ENCODE measurements around the gene ATXN1.

DNA sequence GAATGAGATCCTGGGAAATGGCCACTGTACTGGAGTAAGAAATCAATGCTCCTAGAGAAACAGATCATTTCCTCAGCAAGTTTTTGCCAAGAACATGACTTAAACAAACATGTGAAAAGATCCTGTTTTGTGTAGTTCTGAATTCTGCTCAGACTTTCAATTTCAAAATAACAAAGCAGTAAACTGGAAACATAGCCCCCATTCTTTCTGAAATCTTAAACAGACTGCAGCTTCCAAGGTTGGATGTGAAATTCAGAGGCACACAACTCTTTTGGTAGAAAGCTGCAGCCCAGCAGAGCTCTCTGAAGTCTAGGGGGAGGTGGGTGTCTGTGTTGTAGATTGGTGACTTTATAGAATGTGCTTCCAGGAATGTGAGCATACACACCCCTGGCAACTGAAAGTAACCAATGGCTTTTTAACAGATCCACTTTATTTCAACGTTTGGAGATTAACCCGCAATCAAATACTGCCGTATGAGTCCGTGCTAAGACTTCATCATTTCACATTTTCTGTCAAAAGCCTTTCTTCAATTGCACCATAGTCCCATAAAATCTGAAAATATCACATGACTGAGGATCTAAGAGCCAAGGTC is 86.4 kb downstream of the ATXN1 start:
- TF ChIP-seq, protein P1, sequence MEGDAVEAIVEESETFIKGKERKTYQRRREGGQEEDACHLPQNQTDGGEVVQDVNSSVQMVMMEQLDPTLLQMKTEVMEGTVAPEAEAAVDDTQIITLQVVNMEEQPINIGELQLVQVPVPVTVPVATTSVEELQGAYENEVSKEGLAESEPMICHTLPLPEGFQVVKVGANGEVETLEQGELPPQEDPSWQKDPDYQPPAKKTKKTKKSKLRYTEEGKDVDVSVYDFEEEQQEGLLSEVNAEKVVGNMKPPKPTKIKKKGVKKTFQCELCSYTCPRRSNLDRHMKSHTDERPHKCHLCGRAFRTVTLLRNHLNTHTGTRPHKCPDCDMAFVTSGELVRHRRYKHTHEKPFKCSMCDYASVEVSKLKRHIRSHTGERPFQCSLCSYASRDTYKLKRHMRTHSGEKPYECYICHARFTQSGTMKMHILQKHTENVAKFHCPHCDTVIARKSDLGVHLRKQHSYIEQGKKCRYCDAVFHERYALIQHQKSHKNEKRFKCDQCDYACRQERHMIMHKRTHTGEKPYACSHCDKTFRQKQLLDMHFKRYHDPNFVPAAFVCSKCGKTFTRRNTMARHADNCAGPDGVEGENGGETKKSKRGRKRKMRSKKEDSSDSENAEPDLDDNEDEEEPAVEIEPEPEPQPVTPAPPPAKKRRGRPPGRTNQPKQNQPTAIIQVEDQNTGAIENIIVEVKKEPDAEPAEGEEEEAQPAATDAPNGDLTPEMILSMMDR (IDR thresholded peaks at IDR 0.05; ENCODE audit: poor library complexity, severe bottlenecking), result no peak
- no peak for TF ChIP-seq EZH2 (IDR thresholded peaks at IDR 0.05; ENCODE audit: borderline replicate concordance, insufficient read depth, low read length, poor library complexity, severe bottlenecking)
- no peak for TF ChIP-seq POLR2AphosphoS5 (IDR thresholded peaks at IDR 0.05)
- TF ChIP-seq, protein P2, sequence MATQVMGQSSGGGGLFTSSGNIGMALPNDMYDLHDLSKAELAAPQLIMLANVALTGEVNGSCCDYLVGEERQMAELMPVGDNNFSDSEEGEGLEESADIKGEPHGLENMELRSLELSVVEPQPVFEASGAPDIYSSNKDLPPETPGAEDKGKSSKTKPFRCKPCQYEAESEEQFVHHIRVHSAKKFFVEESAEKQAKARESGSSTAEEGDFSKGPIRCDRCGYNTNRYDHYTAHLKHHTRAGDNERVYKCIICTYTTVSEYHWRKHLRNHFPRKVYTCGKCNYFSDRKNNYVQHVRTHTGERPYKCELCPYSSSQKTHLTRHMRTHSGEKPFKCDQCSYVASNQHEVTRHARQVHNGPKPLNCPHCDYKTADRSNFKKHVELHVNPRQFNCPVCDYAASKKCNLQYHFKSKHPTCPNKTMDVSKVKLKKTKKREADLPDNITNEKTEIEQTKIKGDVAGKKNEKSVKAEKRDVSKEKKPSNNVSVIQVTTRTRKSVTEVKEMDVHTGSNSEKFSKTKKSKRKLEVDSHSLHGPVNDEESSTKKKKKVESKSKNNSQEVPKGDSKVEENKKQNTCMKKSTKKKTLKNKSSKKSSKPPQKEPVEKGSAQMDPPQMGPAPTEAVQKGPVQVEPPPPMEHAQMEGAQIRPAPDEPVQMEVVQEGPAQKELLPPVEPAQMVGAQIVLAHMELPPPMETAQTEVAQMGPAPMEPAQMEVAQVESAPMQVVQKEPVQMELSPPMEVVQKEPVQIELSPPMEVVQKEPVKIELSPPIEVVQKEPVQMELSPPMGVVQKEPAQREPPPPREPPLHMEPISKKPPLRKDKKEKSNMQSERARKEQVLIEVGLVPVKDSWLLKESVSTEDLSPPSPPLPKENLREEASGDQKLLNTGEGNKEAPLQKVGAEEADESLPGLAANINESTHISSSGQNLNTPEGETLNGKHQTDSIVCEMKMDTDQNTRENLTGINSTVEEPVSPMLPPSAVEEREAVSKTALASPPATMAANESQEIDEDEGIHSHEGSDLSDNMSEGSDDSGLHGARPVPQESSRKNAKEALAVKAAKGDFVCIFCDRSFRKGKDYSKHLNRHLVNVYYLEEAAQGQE (IDR thresholded peaks at IDR 0.05; ENCODE audit: borderline replicate concordance), result no peak
- no peak for TF ChIP-seq RAD21 (conservative IDR thresholded peaks at IDR 0.05)
- TF ChIP-seq EP300 (conservative IDR thresholded peaks at IDR 0.05; ENCODE audit: poor library complexity, severe bottlenecking), result no peak
- no peak for TF ChIP-seq TAF1 (IDR thresholded peaks at IDR 0.05; ENCODE audit: low read depth)
- TF ChIP-seq MXI1 (conservative IDR thresholded peaks at IDR 0.05; ENCODE audit: poor library complexity, severe bottlenecking), result no peak

Measured in neural cell (in vitro differentiated cells).